B cell (primary cell): ENCODE measurements around the gene ELF1.

ENCODE experiments used
- CTCF ChIP-seq: fragments of 200-600 bp; IDR thresholded peaks from one replicate; pipeline ENCODE4 v1.8.0; 2022; ENCODE audit warnings: antibody characterized with exemption, mild to moderate bottlenecking
- EZH2 ChIP-seq: IDR thresholded peaks from 2 replicates; pipeline ENCODE4 v1.6.1; 2012; ENCODE audit warnings: borderline replicate concordance, low read depth, mild to moderate bottlenecking, moderate library complexity, low read length; ENCODE audit not compliant: insufficient read depth, poor library complexity, severe bottlenecking

GRCh38 chr13:41056826-41057711, 38.0 kb upstream of the ELF1 start:
- TF ChIP-seq CTCF (no peak), EZH2 (no peak)
